Renal cortex interstitium (tissue), 15 donors: Measurements from ENCODE around the gene TAP1. TPM values are rescaled to one million over a fixed set of nuclear protein-coding genes. Genes with fewer than 3 reads are reported as not detected.
"Not testable (repeated sequence)": the region's sequence is repeated elsewhere in the genome, so short reads cannot be mapped to it uniquely, and the experiment has no call there.

Source experiments
- DNase-seq, 11 donors: peaks; one replicate each; pipeline ENCODE4 v3.0.0-alpha.2; 2013; ENCODE audit warnings: low read depth in 9 of 11, low spot score in 4 of 11; ENCODE audit errors: extremely low read depth in 1 of 11
- long read RNA-seq, 16 experiments: transcript quantifications; one replicate each; lab custom pipeline, GENCODE V29; 2026
- polyA plus RNA-seq, 3 donors: library from polyadenylated mRNA; unstranded; fragments of 120-200 nt; gene quantifications; one replicate each; pipeline ENCODE4 v1.2.1, GENCODE V29; 2013; ENCODE audit not compliant: insufficient read length in 3 of 3

The TAP1 gene, protein sequence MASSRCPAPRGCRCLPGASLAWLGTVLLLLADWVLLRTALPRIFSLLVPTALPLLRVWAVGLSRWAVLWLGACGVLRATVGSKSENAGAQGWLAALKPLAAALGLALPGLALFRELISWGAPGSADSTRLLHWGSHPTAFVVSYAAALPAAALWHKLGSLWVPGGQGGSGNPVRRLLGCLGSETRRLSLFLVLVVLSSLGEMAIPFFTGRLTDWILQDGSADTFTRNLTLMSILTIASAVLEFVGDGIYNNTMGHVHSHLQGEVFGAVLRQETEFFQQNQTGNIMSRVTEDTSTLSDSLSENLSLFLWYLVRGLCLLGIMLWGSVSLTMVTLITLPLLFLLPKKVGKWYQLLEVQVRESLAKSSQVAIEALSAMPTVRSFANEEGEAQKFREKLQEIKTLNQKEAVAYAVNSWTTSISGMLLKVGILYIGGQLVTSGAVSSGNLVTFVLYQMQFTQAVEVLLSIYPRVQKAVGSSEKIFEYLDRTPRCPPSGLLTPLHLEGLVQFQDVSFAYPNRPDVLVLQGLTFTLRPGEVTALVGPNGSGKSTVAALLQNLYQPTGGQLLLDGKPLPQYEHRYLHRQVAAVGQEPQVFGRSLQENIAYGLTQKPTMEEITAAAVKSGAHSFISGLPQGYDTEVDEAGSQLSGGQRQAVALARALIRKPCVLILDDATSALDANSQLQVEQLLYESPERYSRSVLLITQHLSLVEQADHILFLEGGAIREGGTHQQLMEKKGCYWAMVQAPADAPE
- polyA plus RNA-seq: 10 to 100 TPM in 1 of 3 donors, 1 to 10 TPM in 2; 8.2 to 12.3 (median 8.3) TPM
- long read RNA-seq, donor 1, partial matches to known transcripts: 0 of 3 reads
- long read RNA-seq, donor 1, other reads (novel, unspliced or antisense): 0 of 3 reads
- long read RNA-seq, donor 2, partial matches to known transcripts: 0 of 2 reads
- long read RNA-seq, donor 2, other reads (novel, unspliced or antisense): 0 of 2 reads
- long read RNA-seq, donor 3, partial matches to known transcripts: 0 of 3 reads
- long read RNA-seq, donor 3, other reads (novel, unspliced or antisense): 0 of 3 reads
- long read RNA-seq, donor 4, partial matches to known transcripts: 0 of 1 reads
- long read RNA-seq, donor 4, other reads (novel, unspliced or antisense): 0 of 1 reads
- long read RNA-seq, donor 5: 0 reads
- long read RNA-seq, donor 6, partial matches to known transcripts: 0 of 2 reads
- long read RNA-seq, donor 6, other reads (novel, unspliced or antisense): 0 of 2 reads
- long read RNA-seq, donor 7, partial matches to known transcripts: 0 of 3 reads
- long read RNA-seq, donor 7, other reads (novel, unspliced or antisense): 0 of 3 reads
- long read RNA-seq, donor 8: 0 reads
- long read RNA-seq, donor 9, partial matches to known transcripts: 0 of 1 reads
- long read RNA-seq, donor 9, other reads (novel, unspliced or antisense): 0 of 1 reads
- long read RNA-seq, donor 10, partial matches to known transcripts: 0 of 1 reads
- long read RNA-seq, donor 10, other reads (novel, unspliced or antisense): 0 of 1 reads
- long read RNA-seq, donor 11, partial matches to known transcripts: 0 of 1 reads
- long read RNA-seq, donor 11, other reads (novel, unspliced or antisense): 0 of 1 reads
- long read RNA-seq, donor 12: 0 reads
- long read RNA-seq, donor 13: 0 reads
- long read RNA-seq, donor 14, partial matches to known transcripts: 5 of 18 reads
- long read RNA-seq, donor 14, other reads (novel, unspliced or antisense): 11 of 18 reads
- long read RNA-seq, donor 15, partial matches to known transcripts: 0 of 2 reads
- long read RNA-seq, donor 15, other reads (novel, unspliced or antisense): 0 of 2 reads
- long read RNA-seq, donor 16, partial matches to known transcripts: 5 of 36 reads
- long read RNA-seq, donor 16, other reads (novel, unspliced or antisense): 30 of 36 reads

DNA sequence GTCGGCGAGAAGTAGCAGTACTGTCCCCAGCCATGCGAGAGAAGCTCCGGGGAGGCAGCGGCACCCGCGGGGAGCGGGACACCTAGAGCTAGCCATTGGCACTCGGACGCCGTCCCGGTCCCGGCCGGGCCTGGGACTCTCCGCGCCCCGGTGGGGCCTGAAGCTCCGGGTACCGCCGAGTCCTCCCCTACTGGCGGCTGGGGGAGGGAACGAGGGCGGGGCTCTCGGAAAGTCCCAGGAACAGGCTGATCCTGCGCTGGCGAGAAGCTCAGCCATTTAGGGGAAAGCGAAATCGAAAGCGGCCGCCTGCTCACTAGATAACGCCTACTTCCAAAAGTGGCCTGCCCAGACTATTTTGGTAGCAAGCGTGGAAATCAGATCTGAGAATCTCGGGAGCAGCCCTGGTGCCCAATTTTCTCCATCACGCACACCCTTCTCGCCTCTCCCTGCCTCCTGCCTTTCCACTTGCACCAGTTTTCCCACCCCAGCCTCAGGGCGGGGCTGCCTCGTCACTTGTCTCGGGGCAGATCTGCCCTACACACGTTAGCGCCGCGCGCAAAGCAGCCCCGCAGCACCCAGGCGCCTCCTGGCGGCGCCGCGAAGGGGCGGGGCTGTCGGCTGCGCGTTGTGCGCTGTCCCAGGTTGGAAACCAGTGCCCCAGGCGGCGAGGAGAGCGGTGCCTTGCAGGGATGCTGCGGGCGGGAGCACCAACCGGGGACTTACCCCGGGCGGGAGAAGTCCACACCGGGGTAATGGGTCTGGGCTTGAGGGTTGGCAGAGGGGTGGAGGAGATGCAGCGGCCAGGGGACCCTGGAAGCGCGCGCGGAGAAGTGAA lies at the start of gene TAP1, which contains the start of gene PSMB9:
Gene TAP1, minus strand, starts transcription at position 164 of the 835 bp plus-strand sequence. Its CDS starts 68 bp downstream, at position 96.
Gene PSMB9, plus strand, starts transcription at position 652 of the 835 bp plus-strand sequence. Its CDS starts 38 bp downstream, at position 690.
- DNase-seq: peak; percentile 66 to 91 (median 87)

DNA sequence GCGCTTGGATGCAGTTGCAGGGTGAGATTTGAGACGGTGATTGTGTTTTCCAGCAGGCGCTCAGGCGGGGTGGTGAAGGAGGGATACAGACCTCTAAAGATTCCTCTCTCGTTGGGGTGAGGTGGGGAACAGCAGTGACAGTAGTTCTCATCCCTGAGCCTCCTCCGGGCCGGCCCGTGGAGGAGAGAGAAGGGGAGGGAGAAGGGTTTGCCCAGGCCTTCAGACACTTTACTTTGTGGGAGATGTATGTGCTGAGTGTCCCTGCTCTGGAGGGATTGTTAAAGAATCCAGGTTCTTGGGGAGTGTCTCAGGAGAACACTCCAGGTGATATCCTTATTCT lies 41.5 kb upstream of the TAP1 start:
- no peak for DNase-seq

DNA sequence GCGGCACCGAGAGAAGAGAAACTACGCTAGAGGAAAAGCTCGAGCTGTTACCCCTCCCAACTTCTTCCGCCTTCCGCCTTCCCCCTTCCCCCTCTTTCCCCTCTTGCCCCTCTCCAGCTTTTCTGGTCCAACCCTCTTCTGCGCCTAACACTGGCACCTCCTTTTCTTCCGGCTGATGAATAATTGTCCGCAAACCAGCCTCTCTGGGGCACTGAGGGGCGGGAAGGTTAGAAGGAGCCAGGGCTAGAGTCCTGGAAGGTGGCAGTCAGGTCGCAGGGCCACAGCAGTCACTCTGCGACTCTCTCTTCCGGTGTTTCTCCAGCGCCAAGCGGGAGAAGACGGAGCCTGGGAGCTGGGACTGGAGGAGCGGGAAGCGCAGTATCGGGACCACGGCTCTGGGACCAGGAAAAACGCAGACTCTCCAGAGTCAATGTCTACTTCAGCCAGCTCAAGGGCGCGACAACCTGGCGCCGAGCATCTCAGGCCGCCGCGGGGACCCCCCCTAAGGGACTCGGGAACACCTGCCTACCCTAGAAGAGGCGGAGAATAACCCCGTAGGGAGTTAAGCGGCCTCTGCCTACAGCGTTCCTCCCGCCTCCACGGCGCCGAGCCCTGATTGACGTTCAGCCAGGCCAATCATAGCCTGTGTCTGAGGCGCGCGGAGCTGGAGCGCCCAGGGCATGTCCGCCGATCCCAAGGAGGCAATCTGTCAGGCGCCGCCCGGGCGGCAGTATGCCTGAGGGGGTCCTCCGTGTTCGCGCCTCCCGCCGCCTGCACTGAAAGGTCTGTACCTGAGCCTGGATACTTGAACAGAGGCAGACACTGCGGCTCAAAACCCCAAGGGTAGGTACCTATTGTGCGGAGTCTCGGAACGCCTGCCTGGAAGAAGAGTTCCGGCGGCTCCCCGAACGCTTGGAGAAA lies 40.8 kb upstream of the TAP1 start:
- DNase-seq: peak; percentile 82 to 98 (median 95)

DNA sequence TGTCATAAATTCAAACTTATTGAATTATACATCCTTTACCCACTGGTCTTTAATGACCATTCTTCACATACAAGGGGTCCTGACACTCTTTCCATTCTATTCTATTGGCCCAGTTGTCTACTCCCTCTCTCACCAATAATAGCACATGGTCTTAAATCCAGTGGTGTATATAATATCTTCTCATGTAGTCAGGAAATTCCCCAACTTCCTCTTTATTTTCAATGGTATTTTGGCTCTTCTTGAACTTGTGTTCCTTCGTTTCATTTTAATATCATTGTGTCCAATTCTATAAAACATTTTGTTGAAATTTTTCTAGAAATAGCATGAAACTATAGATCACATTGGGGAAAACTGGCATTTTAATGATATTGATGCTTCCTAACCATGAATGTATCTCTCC lies 37.3 kb upstream of the TAP1 start:
- DNase-seq: no peak

DNA sequence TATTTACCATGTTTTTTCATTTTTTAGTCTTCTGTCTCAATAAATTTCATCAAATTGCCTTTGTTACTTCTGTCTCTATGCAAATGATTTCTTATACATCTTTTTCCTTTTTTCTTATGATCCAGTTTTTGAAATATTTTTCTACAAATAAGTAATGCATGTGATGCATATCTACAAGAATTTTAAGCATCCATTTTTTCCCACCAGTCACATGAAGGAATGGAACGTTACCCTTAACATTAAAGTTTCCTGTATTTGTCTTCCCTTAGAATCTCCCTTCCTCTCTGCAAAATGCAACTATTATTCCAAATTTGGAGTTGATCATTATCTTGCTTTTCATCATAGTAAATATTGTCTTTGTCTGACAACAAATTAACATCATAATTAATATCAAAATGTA lies 36.0 kb upstream of the TAP1 start:
- no peak for DNase-seq

DNA sequence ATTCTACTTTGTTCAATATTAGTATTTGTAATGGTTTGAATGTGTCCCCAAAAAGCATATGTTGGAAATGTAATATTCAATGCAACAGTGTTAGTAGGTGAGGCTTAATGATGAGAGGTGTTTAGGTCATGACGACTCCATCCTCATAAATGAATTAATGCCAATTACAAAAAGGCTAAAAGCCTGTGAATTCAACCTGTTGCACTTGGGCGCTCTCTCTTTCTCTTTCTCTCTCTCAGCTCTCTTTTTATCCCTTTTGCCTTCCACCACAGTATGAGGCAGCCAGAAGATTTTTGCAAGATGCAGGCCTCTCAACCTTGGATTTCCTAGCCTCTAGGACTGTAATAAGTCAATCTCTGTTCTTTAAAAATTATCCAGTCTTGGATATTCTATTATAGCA lies 35.1 kb upstream of the TAP1 start:
- DNase-seq: no peak

DNA sequence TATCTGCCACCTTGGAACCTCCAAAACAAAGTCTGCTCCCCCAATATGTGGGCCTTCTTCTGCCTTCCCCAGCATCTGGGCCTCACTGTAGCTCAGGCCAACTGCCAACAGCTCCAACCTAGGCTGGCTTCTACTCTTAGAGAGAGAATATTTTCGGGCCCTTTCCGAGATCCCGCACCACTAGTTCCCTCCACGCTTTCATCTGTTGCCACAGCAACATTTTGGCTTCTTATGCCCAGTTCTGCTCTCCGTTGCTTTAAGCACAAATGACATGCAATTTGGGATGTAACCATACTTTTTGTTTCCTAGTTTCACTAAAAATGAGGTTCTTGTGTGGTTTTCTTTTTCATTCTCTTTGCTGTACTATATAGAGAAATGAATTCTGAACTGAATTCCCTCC lies 34.1 kb upstream of the TAP1 start:
- no peak for DNase-seq

DNA sequence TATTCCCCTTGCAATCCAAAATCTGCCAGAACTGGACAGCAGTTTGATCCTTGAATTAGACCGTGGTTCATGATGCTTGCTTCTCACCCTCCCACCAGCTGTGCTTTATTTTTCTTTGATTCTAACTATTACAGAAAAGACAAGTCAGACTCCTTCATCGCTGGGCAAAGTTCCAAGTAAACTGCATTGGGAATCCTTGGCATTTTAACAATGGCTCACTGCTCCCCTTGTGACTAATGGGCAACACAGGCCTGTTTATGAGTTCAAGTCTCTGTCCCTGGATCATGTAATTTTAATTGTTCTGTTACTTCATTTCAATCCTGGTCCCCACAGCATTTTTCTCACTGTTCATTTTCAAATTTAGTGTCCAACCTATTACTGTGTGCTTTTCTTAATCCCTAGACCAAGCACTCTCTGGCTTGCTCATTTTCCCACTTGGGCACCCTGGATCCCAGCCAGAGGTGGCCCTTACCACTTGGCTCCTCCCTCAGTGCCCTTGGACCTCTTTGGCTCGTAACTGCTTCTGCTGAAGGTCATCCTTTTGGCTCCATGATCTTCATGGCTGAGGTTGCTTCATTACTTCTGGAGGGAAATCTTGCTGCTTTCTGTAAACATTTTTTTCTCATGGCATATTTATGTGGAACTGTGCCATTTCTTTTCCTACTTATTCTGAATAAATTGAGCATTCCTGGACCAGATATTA lies 33.3 kb upstream of the TAP1 start:
- DNase-seq: peak in 1 of 11 donors; percentile 46

DNA sequence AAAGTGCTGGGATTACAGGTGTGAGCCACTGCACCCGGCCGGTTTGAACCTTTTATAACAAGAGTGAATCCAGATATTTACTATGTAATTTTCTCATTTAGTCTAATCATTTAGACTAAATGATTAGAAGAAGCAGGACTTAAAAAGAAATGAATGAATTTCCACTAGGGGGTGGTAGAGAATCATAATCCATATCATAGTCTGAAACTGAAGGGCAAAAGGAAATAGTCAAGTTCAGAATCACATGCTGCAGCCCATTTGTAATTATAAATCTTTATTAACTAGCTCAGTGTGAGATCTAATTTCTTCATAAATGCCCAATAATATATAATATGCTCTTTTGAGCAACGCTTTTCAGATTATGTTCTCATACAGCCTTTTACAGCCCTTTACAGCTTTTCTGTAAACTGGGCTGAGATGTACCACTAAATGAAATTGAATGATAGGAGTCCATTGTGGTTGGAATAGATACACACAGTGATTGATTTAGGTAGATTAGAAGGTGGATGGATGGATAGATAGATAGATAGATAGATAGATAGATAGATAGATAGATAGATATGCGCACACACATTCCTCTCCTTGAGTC lies 32.3 kb upstream of the TAP1 start:
- peak; percentile 50 to 85 (median 69) for DNase-seq

DNA sequence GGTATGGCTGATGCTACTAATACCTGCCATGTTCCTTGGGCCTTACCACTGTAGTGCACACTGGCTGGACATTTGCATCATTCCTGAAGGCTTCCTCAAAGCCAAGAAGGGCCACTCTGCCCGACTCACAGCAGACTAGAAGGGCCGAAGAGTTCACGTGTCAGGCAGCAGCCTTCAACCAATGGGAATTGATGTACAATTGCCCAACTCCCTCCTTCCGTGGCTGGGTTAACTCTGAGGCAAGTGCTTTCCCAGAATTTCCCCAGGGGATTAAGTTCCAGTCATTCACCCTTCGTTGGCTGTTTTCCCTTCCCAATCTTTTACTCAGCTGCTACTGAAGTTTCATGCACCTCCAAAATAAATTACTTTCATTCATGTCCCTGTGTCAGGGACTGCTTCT lies 30.3 kb upstream of the TAP1 start:
- no peak for DNase-seq

DNA sequence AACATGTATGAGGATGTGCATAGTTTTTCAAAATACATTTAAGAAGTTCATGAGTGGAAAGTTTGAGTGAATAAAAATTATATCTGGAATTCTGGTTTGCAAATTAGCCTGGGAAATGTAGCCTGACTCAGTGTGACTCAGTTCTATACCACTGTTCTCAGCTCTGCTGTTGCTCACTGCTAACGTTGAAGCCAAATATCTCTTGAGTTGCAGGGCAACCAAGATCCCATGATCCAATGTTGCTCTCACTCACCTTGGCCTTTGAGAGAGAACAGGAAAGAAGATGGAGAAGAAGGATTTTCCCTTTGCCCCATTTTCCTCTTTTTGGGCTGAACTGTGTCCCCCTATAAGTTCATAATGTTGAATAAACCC lies 29.4 kb upstream of the TAP1 start:
- DNase-seq: no peak

DNA sequence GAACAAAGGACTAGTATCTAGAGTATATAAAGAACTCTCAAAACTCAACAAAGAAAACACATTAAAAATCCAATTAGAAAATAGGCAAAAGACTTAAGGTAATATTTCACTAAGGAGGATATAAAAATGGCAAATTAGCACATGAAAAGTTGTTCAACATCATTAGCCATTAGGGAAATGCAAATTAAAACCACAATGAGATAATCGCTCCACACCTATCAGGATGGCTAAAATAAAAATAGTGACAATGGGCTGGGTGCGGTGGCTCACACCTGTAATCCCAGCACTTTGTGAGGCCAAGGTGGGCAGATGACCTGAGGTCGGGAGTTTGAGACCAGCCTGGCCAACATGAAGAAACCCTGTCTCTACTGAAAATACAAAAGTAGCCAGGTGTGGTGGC lies 27.5 kb upstream of the TAP1 start:
- DNase-seq: not testable (repeated sequence)

DNA sequence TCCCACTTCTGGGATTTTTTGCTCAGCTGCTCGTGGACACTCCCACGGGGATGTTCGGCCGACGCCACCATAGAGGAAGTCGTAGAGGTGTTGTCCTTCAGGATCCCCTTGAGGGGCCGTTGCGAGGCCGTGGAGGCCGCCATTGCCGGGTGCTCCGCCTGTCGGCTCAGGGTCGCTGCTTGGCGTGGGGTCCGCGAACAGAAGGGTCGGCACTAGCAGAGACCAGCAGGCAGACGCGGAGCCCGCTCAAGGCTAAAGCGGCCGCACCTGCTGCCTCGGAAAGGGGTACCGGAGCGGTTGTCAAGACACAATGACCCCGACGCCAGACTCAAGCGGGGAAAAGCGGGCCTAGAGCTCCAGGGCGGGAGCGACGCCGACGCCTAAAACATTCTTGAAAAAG lies 26.2 kb upstream of the TAP1 start:
- DNase-seq: no peak

DNA sequence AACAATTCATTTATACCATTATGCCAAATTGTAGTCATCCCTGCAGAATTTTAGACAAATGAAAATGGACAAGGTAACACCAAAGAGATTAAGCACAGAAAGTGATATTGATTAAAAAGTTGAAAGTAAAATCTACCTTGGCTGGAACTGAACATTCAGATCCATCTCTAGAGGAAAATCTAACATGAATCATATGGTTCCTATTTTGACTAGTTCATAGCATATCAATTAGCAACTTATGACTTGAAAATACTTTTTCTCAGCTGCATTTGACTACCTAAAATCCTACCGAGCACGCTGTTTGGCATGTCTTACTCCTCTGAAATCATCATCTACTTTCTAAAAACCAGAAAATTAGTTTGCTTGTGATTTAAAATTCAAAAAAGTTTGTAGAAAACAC lies 23.1 kb upstream of the TAP1 start:
- no peak for DNase-seq

DNA sequence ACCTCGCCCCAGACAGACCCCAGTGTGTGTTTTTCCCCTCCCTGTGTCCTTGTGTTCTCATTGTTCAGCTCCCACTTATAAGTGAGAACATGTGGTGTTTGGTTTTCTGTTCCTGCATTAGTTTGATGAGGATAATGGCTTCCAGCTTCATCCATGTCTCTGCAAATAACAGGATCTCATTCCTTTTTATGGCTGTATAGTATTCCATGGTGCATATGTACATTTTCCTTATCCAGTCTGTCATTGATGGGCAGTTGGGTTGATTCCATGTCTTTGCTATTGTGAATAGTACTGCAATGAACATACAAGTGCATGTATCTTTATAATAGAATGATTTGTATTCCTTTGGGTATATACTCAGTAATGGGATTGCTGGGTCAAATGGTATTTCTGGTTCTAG lies 20.4 kb upstream of the TAP1 start:
- DNase-seq: not testable (repeated sequence)
